NCI-H146 (cell line): ENCODE data around the gene ANKIB1.

ENCODE experiments used
- DNase-seq: peaks from one replicate; lab custom pipeline; 2025; lab: John Stamatoyannopoulos, UW

ANKIB1 gene

GRCh38 chr7:92266415-92267241 lies 20.9 kb downstream of the ANKIB1 start:
- no peak for DNase-seq

- DNase-seq, result no peak
Observed at GRCh38 chr7:92268921-92269320, 23.1 kb downstream of the ANKIB1 start.

- DNase-seq, result no peak
Observed at GRCh38 chr7:92275327-92275726, 29.6 kb downstream of the ANKIB1 start.

- DNase-seq, result no peak
Observed at GRCh38 chr7:92276460-92276864, 30.7 kb downstream of the ANKIB1 start.

- peak; percentile 14 for DNase-seq
Observed at GRCh38 chr7:92279396-92280031, 33.7 kb downstream of the ANKIB1 start.

- no peak for DNase-seq
Observed at GRCh38 chr7:92281031-92281430, 35.3 kb downstream of the ANKIB1 start.

- DNase-seq, result no peak
Observed at GRCh38 chr7:92282221-92282814, 36.5 kb downstream of the ANKIB1 start.

- DNase-seq, result no peak
Observed at GRCh38 chr7:92282930-92283329, 37.2 kb downstream of the ANKIB1 start.

GRCh38 chr7:92289321-92289720 lies 43.5 kb downstream of the ANKIB1 start:
- no peak for DNase-seq

- DNase-seq, result no peak
Observed at GRCh38 chr7:92292981-92293380, 47.2 kb downstream of the ANKIB1 start.

- no peak for DNase-seq
Observed at GRCh38 chr7:92293896-92294590, 48.3 kb downstream of the ANKIB1 start.

GRCh38 chr7:92295391-92295790 lies 49.6 kb downstream of the ANKIB1 start:
- no peak for DNase-seq

- no peak for DNase-seq
Observed at GRCh38 chr7:92296235-92296634, 50.5 kb downstream of the ANKIB1 start.

- DNase-seq, result peak; percentile 47
Observed at GRCh38 chr7:92296880-92297445, 51.2 kb downstream of the ANKIB1 start.

GRCh38 chr7:92297736-92298135 lies 52.0 kb downstream of the ANKIB1 start:
- DNase-seq, result no peak

GRCh38 chr7:92303761-92304160 lies 58.0 kb downstream of the ANKIB1 start:
- DNase-seq, result no peak

- DNase-seq, result no peak
Observed at GRCh38 chr7:92304406-92304893, 58.7 kb downstream of the ANKIB1 start.

- DNase-seq, result no peak
Observed at GRCh38 chr7:92306153-92306552, 60.4 kb downstream of the ANKIB1 start.

- DNase-seq, result no peak
Observed at GRCh38 chr7:92313055-92313454, 67.3 kb downstream of the ANKIB1 start.

GRCh38 chr7:92319243-92319642 lies 73.5 kb downstream of the ANKIB1 start:
- no peak for DNase-seq

- DNase-seq, result no peak
Observed at GRCh38 chr7:92325173-92325572, 79.4 kb downstream of the ANKIB1 start.

- no peak for DNase-seq
Observed at GRCh38 chr7:92325858-92326257, 80.1 kb downstream of the ANKIB1 start.
